Lung microvascular endothelial cell (primary cell): ENCODE data around the gene ATF5. TPM values are rescaled to one million over a fixed set of nuclear protein-coding genes. Genes with fewer than 3 reads are reported as not detected.
"Not testable (repeated sequence)": the region's sequence is repeated elsewhere in the genome, so short reads cannot be mapped to it uniquely, and the experiment has no call there.

Experiments
- DNase-seq, 2 donors: peaks; one replicate each; pipeline versions ENCODE4 v3.0.0 to v3.0.0-alpha.2; 2010; ENCODE audit warnings: low read depth in 2 of 2
- total RNA-seq: library from RNA; depleted of rRNA; stranded (reverse); fragments of >200 nt; gene quantifications from 2 replicates; pipeline ENCODE4 v1.2.1, GENCODE V29; 2014

The ATF5 gene
- total RNA-seq, 1 donor from 2014 or later, result 3.4 TPM

DNA sequence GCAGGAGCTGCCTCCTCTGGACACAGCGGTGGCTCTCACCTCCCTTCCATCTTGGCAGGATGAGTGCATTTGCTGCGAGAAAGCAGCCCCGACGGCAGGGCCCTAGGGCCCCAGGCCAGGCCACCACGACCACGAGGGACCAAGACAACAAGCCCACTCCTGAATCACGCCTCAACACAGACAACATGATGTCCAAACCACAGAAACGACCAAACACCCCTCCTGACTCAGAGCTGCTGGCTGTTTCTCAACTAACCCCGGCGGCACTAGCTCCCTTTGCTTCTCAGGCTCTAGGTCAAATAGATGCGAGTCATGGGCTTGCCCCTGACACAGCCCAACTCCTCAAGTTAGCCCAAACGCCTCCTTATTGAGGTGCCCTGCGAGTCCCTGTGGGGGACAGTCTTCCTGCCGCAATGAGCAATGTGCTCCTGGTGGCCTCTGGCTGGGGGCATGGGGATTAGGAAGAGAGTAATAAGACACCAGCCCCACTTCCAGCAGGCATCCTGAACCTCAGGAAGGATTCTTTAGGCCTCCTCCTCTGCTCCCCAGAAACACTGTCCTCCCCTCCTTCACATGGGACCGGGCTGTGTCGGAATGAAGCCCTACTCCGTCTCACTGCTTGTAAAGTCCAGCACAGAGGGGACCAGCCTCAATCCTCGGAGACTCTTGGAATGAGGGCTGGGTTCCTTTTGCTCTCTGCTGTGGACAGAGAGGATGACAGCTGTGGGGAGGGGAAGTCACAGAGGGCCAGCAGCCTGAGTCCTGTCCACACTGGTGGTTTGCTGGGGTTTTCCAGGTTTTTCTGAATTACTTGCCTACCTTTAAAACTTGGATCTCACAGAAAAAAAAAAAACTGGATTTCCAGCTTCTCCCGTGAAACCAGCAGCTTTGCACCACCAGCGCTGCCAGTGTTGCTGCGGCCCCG lies 6.9 kb upstream of the ATF5 start:
- DNase-seq, result no peak

DNA sequence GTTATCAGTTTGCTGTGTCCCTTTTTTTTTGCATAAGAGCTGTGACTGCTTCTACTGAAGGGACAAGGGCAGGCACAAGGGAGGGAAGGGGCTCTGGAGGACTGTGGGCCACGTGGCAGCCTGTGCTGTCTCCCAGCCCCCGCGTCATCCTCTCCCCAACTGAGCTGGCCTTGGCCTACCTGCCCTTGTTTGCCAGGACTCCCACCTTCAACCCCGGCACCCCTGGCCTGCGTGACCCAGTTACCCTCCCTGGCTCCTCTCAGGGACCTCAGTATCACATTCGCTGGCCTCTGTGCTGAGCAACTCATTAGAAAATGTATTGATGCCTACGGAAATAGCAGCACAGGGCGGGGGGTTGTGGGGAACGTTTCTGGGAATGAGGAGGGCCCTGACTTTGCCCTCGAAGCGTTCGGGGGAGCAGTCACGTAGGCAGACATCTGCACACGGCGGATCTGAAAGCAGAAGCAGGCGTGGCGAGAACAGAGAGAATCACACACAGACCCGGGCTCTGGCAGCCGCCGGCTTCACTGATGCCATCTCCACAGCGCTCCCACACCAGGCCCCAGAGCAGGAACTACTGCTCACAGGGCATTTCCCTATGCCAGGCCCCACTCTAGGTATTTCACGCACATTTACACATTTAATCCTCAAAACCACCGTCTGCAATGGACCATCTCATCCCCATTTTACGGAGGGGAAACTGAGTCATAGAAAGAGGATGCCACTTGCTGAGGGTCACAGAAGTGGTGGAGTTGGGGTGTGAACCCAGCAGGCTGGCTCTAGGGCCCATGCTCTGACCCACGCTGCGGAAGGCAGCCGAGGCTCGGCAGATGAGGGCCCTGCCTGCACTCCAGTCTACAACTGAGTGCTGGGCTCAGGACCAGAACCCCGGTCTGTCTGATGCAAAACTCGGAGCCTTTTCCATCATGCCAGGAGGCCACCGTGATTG lies 5.7 kb upstream of the ATF5 start:
- no peak for DNase-seq

DNA sequence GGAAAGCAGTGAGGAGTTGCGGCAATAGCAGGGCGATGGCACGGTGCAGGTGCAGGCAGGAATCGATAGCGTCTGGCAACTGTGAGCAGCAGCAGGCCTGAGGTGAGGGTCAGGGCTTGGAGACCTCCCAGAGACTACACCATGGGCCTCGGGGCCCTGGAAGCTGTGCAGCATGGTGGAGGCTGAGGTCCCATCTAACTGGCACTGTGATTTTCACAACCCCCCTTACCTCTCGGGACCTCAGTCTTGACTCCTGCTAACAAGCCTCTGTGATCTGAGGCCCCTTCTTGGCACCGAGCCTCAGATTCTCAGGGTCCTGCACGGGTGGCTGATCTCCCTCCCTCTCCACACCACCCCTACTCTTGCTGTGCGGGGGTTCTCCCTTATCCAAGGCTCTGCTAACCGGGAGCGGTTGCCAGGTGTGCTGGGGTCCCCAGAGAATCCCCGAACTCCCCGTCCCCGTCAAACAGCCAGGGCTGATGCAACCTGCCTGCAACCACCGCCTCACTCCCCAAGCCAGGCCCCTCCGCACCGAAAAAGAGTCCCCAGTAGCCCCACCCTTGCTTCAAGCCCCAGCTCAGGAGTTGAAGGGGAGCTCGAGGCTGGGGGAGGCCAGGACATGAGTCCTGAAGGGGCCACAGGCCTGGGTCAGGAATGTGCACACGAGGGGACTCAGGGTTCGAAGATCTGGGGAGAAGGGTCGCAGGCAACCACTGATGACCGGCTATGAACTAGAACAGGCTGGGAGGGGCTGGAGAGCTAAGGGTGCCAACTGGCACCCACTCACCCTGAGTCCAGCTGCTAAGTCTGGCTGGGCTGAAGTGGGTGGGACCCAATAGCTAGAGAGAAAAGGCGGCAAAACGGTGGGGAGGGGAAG lies 4.8 kb upstream of the ATF5 start:
- no peak for DNase-seq

DNA sequence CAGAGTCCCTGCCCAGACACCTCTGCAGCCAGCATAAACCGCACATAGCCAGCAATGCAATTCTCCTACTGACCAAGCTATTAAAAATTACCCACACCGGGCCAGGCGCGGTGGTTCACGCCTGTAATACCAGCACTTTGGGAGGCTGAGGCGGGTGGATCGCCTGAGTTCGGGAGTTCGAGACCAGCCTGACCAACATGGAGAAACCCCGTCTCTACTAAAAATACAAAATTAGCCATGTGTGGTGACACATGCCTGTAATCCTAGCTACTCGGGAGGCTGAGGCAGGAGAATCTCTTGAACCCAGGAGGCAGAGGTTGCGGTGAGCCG lies 4.2 kb upstream of the ATF5 start:
- not testable (repeated sequence) for DNase-seq

DNA sequence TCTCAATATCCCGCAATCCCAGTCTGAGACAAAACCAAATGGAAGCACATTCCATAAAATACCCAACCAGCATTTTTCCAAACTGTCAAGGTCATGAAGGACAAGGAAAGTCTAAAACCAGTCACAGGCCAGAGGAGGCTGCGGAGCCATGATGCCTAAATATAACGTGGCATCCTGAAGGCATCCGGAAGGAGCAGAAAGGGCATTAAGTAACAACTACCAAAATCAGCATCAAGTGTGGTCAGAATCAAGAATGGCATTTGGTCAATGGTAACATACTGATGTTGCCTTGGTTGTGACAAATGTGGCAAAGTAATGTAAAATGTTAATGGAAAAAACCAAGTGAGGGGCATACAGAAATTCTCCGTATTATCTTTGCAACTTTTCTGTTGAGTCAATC lies 3.5 kb upstream of the ATF5 start:
- no peak for DNase-seq

DNA sequence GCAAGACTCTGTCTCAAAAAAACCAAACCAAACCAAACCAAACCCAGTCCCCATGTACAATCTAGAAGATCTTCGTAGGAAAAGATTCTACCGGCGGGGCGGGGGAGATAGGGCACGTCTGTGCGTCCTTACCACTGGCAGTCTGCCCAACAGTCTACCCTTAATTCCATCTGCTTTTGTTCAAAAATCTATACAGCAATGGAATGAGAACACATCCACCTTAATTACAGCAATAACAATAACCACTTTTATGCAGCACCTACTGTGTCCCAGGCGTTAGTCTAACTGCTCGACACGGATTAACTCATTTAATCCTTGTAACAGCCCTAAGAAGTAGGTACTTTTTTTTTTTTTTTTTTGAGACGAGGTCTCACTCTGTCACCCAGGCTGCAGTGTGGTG lies 2.5 kb upstream of the ATF5 start:
- no peak for DNase-seq

DNA sequence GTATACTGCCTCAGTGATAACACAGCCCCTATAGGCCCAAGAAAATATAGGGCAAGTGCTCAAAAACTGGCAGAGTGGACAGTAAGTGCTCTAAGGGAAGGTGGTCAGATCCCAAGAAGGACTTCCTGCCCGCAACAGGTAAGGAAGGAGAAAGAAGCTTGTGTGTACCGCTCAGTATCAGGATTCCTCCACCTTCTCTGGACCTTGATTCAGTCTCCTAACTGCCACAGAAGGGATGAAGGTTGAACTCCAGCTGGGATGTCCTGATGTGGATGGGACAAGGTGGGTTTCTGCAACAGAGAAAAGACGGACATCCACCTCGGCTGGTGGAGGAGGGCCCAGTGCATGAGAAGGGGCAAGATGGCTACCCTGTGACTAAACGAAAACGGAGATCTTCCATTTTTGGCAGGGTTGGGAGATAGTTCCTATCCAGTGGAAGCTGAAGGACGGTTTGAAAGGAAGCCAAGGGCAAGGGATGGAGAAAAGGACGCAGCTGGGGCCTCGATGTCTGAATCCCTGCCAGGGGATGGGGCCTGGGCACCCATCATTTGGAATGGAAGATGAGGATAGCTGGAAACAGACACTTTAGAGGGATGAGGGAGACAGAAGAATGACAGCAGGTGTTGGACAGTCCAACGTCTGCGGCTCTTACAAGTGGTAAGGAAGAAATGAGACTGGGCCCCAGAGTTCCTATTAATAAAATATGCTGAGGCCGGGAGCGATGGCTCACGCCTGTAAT lies 1.3 kb upstream of the ATF5 start:
- DNase-seq, result no peak

DNA sequence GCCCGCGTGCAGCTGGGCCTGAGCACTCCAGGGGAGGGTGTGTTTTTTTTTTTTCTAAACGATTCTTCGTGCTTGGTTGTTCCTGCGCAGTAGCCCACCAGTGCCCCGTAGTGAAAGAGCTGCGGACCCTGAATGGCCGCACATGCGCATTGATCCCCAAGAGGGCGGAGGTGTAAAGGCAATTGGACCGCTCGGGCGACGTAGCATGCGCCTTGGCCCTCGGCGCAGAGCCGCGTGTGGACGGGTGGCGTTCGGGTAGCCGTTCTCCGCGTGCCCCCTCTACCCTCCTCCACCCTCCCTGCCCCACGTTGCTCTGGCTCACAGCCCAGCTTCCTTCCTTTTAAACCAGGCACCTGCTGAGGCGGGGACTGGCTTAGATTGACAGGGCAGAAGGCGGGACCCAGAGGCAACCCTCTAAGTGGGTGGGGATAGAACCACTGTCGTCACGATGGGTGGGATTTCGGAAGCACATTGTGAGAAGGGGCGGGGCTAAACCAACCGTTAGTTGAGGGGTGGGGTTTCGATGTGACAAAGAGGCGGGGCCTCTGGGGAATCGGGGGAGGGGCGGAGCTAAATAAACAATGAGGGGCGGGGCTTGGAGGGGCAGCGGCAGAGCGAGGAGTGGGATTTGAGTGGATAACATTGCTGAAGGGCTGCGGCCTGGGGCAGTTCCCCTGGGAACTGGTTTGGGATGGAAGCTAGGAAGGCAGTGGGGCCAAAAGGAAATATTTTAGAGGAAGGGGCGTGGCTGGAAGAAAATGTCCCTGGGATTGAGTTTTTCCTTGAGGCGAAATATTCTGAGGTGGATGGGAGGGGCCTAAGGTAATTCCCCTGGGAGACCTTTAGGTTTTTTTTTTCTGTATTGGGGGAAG lies 842 bp downstream of the ATF5 start:
- DNase-seq, result peak; percentile 99 to 100

DNA sequence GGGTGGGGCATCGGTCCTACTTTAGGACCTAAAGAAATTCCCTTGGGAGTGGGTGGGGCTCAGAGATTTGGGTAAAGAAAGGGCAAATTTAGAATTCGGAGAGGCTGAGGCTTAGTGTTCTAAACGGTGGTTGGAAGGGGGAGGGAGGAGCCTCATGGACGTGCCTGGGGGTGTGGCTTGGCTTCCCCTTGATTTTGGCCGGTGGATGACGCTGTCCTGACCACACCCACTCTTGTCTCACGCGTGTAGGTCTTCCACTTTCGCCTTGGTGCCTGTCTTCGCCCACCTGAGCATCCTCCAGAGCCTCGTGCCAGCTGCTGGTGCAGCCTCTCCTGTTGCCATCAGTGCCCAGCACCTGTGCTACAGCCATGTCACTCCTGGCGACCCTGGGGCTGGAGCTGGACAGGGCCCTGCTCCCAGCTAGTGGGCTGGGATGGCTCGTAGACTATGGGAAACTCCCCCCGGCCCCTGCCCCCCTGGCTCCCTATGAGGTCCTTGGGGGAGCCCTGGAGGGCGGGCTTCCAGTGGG lies 1.5 kb downstream of the ATF5 start:
- peak; percentile 26 to 58 for DNase-seq

DNA sequence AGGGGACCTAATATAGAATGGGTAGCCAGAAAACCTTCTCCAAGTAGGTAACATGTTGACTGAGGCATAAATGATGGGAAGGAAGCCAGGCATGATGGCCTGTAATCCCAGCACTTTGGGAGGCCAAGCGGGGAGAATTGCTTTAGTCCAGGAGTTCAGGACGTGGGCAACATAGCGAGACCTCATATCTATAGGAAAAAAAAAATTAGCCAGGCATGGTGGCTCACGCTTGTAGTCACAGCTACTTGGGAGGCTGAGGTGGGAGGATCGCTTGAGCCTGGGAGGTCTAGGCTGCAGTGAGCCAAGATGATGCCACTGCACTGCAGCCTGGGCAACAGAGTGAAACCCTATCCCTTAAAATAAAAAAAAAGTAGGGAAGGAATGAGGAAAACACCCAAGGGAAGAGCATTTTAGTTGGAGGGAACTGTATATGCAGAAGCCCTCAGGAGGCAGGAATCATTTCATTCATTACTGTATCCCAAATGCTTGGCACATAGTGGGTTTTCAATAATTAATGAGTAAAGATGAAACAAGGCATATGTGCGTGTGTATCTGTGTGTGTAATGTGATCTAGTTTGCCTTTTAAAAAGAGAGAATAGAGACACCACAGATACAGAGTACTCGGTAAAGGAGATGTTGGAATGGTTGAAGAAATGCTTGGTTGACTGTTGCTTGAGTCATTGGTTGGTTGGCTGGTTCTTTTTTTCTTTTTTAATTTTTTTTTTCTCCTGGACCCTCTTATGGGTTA lies 2.5 kb downstream of the ATF5 start:
- no peak for DNase-seq

DNA sequence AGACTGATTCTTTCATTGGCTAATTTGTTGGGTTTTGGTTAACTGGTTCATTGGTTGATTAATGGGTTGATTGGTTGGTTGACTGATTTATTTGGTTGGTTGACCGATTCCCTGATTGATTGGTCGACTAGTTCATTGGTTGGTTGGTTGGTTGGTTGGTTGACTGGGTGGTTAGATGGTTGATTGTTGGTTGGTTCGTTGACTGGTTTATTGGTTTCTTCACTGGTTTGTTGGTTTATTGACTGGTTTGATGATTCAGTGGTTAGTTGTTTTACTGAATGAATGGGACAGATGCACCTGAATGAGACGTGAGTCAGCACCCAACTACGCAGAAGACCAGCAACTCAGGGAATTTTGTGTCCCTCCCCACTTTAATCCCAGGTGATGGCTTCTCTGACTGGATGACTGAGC lies 3.0 kb downstream of the ATF5 start:
- DNase-seq, result no peak

DNA sequence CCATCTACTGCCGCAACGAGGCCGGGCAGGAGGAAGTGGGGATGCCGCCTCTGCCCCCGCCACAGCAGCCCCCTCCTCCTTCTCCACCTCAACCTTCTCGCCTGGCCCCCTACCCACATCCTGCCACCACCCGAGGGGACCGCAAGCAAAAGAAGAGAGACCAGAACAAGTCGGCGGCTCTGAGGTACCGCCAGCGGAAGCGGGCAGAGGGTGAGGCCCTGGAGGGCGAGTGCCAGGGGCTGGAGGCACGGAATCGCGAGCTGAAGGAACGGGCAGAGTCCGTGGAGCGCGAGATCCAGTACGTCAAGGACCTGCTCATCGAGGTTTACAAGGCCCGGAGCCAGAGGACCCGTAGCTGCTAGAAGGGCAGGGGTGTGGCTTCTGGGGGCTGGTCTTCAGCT lies 3.7 kb downstream of the ATF5 start:
- no peak for DNase-seq

DNA sequence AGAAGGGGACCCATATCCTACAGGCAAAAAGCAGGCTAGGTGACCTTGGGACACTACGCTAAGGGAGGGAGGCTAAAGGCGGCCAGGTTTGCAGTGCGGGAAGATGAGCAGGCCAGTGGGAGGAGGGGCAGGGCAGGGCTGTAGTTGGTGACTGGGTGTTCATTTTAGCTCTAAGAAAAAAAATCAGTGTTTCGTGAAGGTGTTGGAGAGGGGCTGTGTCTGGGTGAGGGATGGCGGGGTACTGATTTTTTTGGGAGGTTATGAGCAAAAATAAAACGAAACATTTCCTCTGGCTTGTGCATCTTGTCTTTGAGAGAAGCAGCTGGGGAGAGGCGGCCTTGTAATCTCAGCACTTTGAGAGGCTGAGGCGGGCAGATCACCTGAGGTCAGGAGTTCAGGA lies 4.6 kb downstream of the ATF5 start:
- DNase-seq, result no peak

DNA sequence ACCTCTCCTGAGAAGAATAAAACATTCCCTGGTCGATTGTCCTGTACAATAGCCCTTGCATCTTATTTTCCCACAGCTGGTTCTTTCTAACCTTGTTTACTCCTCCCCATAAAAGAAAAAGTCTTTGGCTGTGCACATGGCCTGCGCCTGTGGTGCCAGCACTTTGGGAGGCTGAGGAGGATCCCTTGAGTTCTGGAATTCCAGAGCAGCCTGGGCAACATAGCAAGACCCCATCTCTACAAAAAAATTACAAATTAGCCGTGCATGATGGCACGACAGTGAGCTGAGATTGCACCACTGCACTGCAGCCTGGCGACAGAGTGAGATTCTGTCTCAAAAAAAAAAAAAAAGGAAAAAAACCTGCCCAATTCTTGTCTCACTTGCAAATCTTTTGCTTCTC lies 7.5 kb downstream of the ATF5 start:
- no peak for DNase-seq

DNA sequence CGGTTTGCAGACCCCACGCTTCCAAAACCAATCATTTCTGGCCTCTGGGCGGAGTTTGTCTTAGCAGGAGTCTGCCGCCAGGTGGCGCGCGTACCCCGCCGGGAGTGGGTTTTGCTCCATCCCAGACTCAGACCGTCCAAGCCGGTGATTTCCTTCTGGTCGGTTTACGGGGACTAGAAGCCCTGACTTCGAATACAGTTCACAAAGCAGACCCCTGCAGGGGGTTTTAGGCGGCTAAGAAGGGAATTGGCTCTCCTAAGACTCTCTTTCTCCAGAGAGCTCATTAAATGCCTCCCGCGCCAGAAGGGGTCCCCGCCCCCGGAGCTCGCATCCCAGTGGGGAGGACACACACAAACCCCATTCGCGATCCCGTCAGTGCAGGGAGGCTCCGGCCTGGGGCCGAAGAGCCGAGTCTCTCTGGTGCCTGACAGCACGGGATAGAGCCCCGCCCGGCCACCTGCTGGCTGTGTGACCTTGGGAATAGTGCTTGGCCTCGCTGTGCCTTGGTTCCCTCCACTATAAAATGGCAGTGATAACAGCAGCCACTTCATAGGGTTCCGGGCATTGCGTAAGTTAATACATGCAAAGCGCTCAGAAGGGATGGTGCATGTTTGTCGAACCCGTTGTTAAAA lies 8.9 kb downstream of the ATF5 start:
- peak; percentile 70 to 78 for DNase-seq

DNA sequence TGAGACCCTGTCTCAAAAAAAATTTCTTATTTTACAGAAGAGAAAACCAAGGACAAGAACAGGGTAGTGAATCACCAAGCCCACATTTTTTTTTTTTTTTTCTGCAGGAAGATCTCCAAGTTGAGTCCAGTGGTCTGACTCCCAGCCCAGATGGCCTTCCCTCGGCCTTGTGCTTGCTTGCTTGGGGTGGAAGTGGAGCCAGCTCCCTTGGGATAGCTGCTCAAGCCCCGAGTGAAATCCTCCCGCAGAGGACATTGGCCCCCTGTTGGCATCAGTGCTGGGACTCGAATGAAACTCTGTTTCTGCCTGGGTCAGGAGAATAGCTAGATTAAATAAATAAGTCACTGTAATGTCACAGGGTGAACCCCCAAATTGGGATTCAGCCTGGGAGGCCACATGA lies 9.7 kb downstream of the ATF5 start:
- DNase-seq, result no peak

DNA sequence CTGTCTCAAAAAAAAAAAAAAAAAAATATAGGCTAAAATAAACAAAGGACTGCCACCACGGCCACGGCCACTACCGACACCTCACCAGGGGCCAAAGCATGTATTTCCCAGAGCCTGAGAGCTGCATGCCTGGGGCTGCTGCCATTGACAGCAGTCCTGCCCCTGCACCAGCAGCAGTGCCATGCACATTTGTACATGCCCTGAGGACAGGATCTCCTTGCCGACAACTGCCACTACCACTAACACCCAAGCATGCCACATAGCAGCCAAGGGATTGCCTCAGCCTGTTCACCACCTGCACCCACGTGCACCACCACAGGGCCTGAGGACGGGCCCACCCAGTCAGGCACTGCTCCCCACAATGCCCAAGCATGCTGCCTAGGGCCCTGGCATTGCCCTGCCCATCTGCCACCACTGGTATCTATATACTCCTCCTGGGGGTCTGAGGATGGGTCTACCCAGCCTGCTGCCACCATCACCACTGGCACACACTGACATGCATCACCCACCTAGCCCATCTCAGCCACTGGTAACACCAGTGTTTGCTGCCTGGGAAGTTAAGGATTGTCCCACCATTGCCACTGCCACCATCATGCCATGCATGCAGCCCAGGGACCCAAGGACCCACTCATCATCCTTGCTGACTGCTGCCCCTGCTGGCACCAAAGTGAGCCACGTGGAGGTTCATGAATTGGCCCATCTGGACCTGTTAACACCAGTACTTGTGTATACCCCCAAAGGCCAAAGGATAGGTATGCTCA lies 10.9 kb downstream of the ATF5 start:
- DNase-seq, result no peak

DNA sequence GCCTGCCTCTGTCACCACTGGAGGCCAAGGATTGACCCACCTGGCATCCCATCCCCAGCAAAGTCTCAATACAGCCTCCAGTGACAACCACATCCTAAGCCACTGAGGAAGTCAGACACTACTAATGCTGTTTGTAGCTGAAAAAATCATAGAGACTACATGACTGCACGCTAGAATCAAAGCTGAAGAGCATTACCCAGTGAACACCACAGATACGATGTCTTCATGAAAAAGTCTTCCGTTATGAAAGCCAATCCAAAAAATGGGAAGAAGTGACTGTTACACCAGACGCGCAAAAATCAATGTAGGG lies 11.4 kb downstream of the ATF5 start:
- DNase-seq, result no peak
